MCF 10A (cell line): ENCODE results near the gene MVD. TPM values are rescaled to one million over a fixed set of nuclear protein-coding genes. Genes with fewer than 3 reads are reported as not detected.
"Not testable (repeated sequence)": the region's sequence is repeated elsewhere in the genome, so short reads cannot be mapped to it uniquely, and the experiment has no call there.

ENCODE experiments used
- BruUV-seq: library from RNA; stranded (reverse); fragments of 400-500 nt; replicated peaks from 2 replicates; lab custom pipeline; 2021; lab: Mats Ljungman, UMichigan
- CTCF ChIA-PET: fragments of 300-600 bp; sonication (Branson Sonifier 250); formaldehyde crosslinking; extraction: SDS; loops from one replicate; lab custom pipeline; 2021; ENCODE audit warnings: antibody characterized with exemption, inconsistent platforms; lab: Yijun Ruan, JAX
- POLR2A ChIA-PET: fragments of 300-600, 350-650 bp; sonication (Branson Sonifier 250); formaldehyde crosslinking; extraction: SDS; loops from one replicate; lab custom pipeline; 2020; ENCODE audit warnings: antibody characterized with exemption, inconsistent platforms; lab: Yijun Ruan, JAX
- DNase-seq: peaks from one replicate; pipeline ENCODE4 v3.0.0-alpha.2; 2018; ENCODE audit not compliant: unreplicated experiment
- H3K27ac Mint-ChIP-seq: one replicate; pipeline ENCODE4 v1.8.0; 2022; ENCODE audit warnings: mild to moderate bottlenecking, low read depth, mixed read lengths; ENCODE audit not compliant: unreplicated experiment
- H3K27me3 Mint-ChIP-seq: one replicate; pipeline ENCODE4 v1.8.0; 2022; ENCODE audit warnings: mixed read lengths; ENCODE audit not compliant: insufficient read depth, unreplicated experiment
- H3K36me3 Mint-ChIP-seq: one replicate; pipeline ENCODE4 v1.8.0; 2022; ENCODE audit warnings: mild to moderate bottlenecking, moderate library complexity, mixed read lengths; ENCODE audit not compliant: insufficient read depth, unreplicated experiment
- H3K4me1 Mint-ChIP-seq: one replicate; pipeline ENCODE4 v1.8.0; 2022; ENCODE audit warnings: mixed read lengths; ENCODE audit not compliant: insufficient read depth, unreplicated experiment
- H3K4me3 Mint-ChIP-seq: one replicate; pipeline ENCODE4 v1.8.0; 2022; ENCODE audit warnings: mild to moderate bottlenecking, moderate library complexity, mixed read lengths; ENCODE audit not compliant: unreplicated experiment
- H3K9me3 Mint-ChIP-seq: one replicate; pipeline ENCODE4 v1.8.0; 2022; ENCODE audit warnings: mixed read lengths; ENCODE audit not compliant: unreplicated experiment
- CTCF ChIP-seq: fragments of 200-600 bp; IDR thresholded peaks from one replicate; pipeline ENCODE4 v1.8.0; 2022; ENCODE audit warnings: antibody characterized with exemption, mild to moderate bottlenecking; ENCODE audit not compliant: unreplicated experiment
- intact Hi-C: fragments of 100-400 bp; cut with micrococcal nuclease; formaldehyde crosslinking; loops from 2 replicates; pipeline ENCODE4 v1.14.1; 2022
- total RNA-seq: library from RNA; stranded (reverse); gene quantifications from 2 replicates; pipeline ENCODE4 v1.2.3, GENCODE V29; 2022

The MVD gene
- total RNA-seq, 1 experiment from 2014 or later: 32.4 TPM

- Mint-ChIP-seq H3K9me3 (no peaks in the 10 kb centered on the region), H3K36me3 (peaks cover 46% of the 10 kb centered on the region), H3K4me1 (no peaks in the 10 kb centered on the region), H3K27me3 (no peaks in the 10 kb centered on the region), H3K27ac (peak overlapping the region; percentile 16), H3K4me3 (no peak overlapping the region)
- DNase-seq: no peak
- TF ChIP-seq CTCF: no peak
- no TSS peak for BruUV-seq
- ChIA-PET POLR2A (interaction anchor here (1.9 kb wide), 1 partner anchor 41 kb away, joined by 4 read pairs; the partner anchor contains the start of gene ZC3H18), CTCF (no interaction called here)
- intact Hi-C loops: no loop called here
Observed at GRCh38 chr16:88610909-88611812, 51.7 kb downstream of the MVD start.

GRCh38 chr16:88610080-88610479, 52.8 kb downstream of the MVD start:
- POLR2A ChIA-PET: no interaction called here
- Mint-ChIP-seq H3K27me3 (no peaks in the 10 kb centered on the region), H3K9me3 (no peaks in the 10 kb centered on the region), H3K4me1 (no peaks in the 10 kb centered on the region), H3K27ac (no peak overlapping the region), H3K36me3 (peaks cover 54% of the 10 kb centered on the region), H3K4me3 (no peak overlapping the region)
- intact Hi-C loops: no loop called here
- DNase-seq: no peak
- CTCF ChIA-PET: interaction anchor here (0.6 kb wide), 1 partner anchor 169 kb away, joined by 3 read pairs; no protein-coding TSS in a partner anchor
- peak; percentile 14 for TF ChIP-seq CTCF
- no TSS peak for BruUV-seq

- peaks cover 60% of the 10 kb centered on the region for H3K36me3 Mint-ChIP-seq
- BruUV-seq, H3K4me3 Mint-ChIP-seq, H3K27me3 Mint-ChIP-seq, H3K9me3 Mint-ChIP-seq, POLR2A ChIA-PET, H3K27ac Mint-ChIP-seq, H3K4me1 Mint-ChIP-seq, intact Hi-C loops, DNase-seq: not testable (repeated sequence)
- CTCF ChIA-PET: interaction anchor here (0.6 kb wide), 2 partner anchors 127 to 192 kb away, joined by 3 read pairs; no protein-coding TSS in a partner anchor
Observed at GRCh38 chr16:88609426-88609825, 53.5 kb downstream of the MVD start.

- Mint-ChIP-seq H3K9me3 (no peaks in the 10 kb centered on the region), H3K36me3 (peaks cover 70% of the 10 kb centered on the region), H3K27ac (no peak overlapping the region), H3K4me1 (no peaks in the 10 kb centered on the region), H3K27me3 (no peaks in the 10 kb centered on the region), H3K4me3 (no peak overlapping the region)
- BruUV-seq: no TSS peak
- ChIA-PET CTCF (interaction anchor here (0.6 to 0.7 kb wide), 3 partner anchors 22 to 566 kb away, joined by 3 to 5 read pairs (median 3); no protein-coding TSS in a partner anchor), POLR2A (no interaction called here)
- DNase-seq: no peak
- no peak for TF ChIP-seq CTCF
- intact Hi-C loops: no loop called here
Observed at GRCh38 chr16:88608076-88608475, 54.8 kb downstream of the MVD start.
